ENCODE results near the gene GRIA4. TPM values are rescaled to one million over a fixed set of nuclear protein-coding genes. Genes with fewer than 3 reads are reported as not detected.
"Not testable (repeated sequence)": the region's sequence is repeated elsewhere in the genome, so short reads cannot be mapped to it uniquely, and the experiment has no call there.

Gene GRIA4
- total RNA-seq, 1 donor from 2014 or later, result not detected

GRCh38 chr11:105863523-105863922 is 253.7 kb downstream of the GRIA4 start:
- Histone ChIP-seq H3K36me3 (no peaks in the 10 kb centered on the region), H3K27ac (no peak overlapping the region), H3K27me3 (no peaks in the 10 kb centered on the region), H3K9me3 (no peaks in the 10 kb centered on the region), H3K4me1 (no peaks in the 10 kb centered on the region), H3K4me3 (no peak overlapping the region)
- TF ChIP-seq POLR2AphosphoS5 (IDR thresholded peaks at IDR 0.05; ENCODE audit: insufficient read depth in 1 of 2, low read depth in 1 of 2) (no peak), POLR2A (IDR thresholded peaks at IDR 0.05) (no peak), CTCF (IDR thresholded peaks at IDR 0.05) (no peak)
- DNase-seq (ENCODE audit: extremely low spot score in 2 of 2), result no peak
- intact Hi-C loops (cut with DNase I), result no loop called here

GRCh38 chr11:105867742-105868141 is 257.9 kb downstream of the GRIA4 start:
- Histone ChIP-seq H3K27me3 (no peaks in the 10 kb centered on the region), H3K4me3 (no peak overlapping the region), H3K36me3 (no peaks in the 10 kb centered on the region), H3K4me1 (no peaks in the 10 kb centered on the region), H3K9me3 (no peaks in the 10 kb centered on the region), H3K27ac (no peak overlapping the region)
- intact Hi-C loops (cut with DNase I), result no loop called here
- no peak for DNase-seq (ENCODE audit: extremely low spot score in 2 of 2)
- TF ChIP-seq POLR2A (IDR thresholded peaks at IDR 0.05) (no peak), CTCF (IDR thresholded peaks at IDR 0.05) (no peak), POLR2AphosphoS5 (IDR thresholded peaks at IDR 0.05; ENCODE audit: insufficient read depth in 1 of 2, low read depth in 1 of 2) (no peak)

GRCh38 chr11:105868762-105869285 is 259.0 kb downstream of the GRIA4 start:
- DNase-seq (ENCODE audit: extremely low spot score in 2 of 2), result no peak
- intact Hi-C loops (cut with DNase I), result no loop called here

GRCh38 chr11:105870516-105871113 is 260.7 kb downstream of the GRIA4 start:
- intact Hi-C loops (cut with DNase I), result no loop called here
- Histone ChIP-seq H3K9me3 (no peaks in the 10 kb centered on the region), H3K27ac (no peak overlapping the region), H3K4me1 (no peaks in the 10 kb centered on the region), H3K4me3 (no peak overlapping the region), H3K27me3 (no peaks in the 10 kb centered on the region), H3K36me3 (no peaks in the 10 kb centered on the region)
- TF ChIP-seq POLR2A (IDR thresholded peaks at IDR 0.05), result no peak
- no peak for TF ChIP-seq POLR2AphosphoS5 (IDR thresholded peaks at IDR 0.05; ENCODE audit: insufficient read depth in 1 of 2, low read depth in 1 of 2)
- no peak for TF ChIP-seq CTCF (IDR thresholded peaks at IDR 0.05)
- no peak for DNase-seq (ENCODE audit: extremely low spot score in 2 of 2)

More at GRCh38 chr11:105868762-105869285, 259.0 kb downstream of the GRIA4 start:
- Histone ChIP-seq H3K9me3 (no peaks in the 10 kb centered on the region), H3K4me1 (no peaks in the 10 kb centered on the region), H3K4me3 (no peak overlapping the region), H3K36me3 (no peaks in the 10 kb centered on the region), H3K27ac (no peak overlapping the region), H3K27me3 (no peaks in the 10 kb centered on the region)
- TF ChIP-seq POLR2AphosphoS5 (IDR thresholded peaks at IDR 0.05; ENCODE audit: insufficient read depth in 1 of 2, low read depth in 1 of 2) (no peak), POLR2A (IDR thresholded peaks at IDR 0.05) (no peak), CTCF (IDR thresholded peaks at IDR 0.05) (no peak)

- Histone ChIP-seq H3K27me3 (no peaks in the 10 kb centered on the region), H3K4me3 (no peak overlapping the region), H3K9me3 (no peaks in the 10 kb centered on the region), H3K4me1 (no peaks in the 10 kb centered on the region), H3K27ac (no peak overlapping the region), H3K36me3 (no peaks in the 10 kb centered on the region)
- TF ChIP-seq POLR2AphosphoS5 (IDR thresholded peaks at IDR 0.05; ENCODE audit: insufficient read depth in 1 of 2, low read depth in 1 of 2) (no peak), CTCF (IDR thresholded peaks at IDR 0.05) (no peak), POLR2A (IDR thresholded peaks at IDR 0.05) (no peak)
- intact Hi-C loops (cut with DNase I), result no loop called here
- DNase-seq (ENCODE audit: extremely low spot score in 2 of 2), result no peak
Observed at GRCh38 chr11:105878510-105878909, 268.6 kb downstream of the GRIA4 start.

GRCh38 chr11:105878927-105879326 is 269.1 kb downstream of the GRIA4 start:
- H3K4me1 ChIP-seq; H3K36me3 ChIP-seq; H3K27ac ChIP-seq; H3K27me3 ChIP-seq; H3K4me3 ChIP-seq; intact Hi-C loops (cut with DNase I); DNase-seq (ENCODE audit: extremely low spot score in 2 of 2); H3K9me3 ChIP-seq: not testable (repeated sequence)
